Fibroblast of skin of left quadriceps (primary cell): ENCODE results near the gene CDC42BPB.

Experiments used
- DNase-seq, 2 experiments: peaks; one replicate each; pipeline ENCODE4 v3.0.0-alpha.2; 2013; ENCODE audit warnings: low read depth in 2 of 2

CDC42BPB gene

DNA sequence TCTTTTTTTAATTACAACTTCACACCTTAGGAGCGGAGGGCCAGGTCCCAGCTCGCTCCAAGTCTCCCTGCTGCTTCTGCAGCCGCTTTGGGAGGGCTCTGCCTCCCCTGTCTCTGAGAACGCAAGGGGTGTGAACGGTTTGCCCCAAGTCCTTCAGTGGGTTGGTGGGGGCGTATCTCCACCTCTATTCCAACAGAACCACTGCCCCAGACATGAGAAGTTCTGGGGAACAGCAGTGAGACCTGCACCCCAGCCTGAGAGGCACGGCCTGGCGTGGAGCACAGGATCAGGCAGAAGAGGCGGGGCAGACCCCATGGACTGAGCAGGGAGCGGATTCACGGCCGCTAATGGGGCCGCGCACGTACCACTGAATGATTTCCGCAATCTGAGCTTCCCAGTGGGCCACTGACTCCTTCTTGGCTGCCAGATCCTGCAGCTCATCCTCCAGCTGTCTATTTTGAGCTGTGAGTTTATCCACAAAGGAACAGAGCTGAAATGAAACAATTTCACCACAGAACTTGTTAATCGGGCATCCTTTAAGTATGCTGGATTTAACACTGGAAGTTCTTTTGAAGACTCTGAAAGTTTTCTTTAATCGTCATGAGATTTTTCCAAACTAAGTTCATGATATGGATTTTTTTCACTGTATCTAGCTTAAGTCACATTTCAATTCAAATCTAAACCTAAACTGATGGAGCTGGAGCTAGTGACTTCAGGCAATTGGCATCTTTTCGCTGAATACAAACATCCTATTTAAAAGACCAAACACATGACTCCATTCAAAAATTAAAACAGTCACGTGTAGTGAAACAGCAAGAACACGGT is 90.5 kb downstream of the CDC42BPB start:
- DNase-seq, result no peak

DNA sequence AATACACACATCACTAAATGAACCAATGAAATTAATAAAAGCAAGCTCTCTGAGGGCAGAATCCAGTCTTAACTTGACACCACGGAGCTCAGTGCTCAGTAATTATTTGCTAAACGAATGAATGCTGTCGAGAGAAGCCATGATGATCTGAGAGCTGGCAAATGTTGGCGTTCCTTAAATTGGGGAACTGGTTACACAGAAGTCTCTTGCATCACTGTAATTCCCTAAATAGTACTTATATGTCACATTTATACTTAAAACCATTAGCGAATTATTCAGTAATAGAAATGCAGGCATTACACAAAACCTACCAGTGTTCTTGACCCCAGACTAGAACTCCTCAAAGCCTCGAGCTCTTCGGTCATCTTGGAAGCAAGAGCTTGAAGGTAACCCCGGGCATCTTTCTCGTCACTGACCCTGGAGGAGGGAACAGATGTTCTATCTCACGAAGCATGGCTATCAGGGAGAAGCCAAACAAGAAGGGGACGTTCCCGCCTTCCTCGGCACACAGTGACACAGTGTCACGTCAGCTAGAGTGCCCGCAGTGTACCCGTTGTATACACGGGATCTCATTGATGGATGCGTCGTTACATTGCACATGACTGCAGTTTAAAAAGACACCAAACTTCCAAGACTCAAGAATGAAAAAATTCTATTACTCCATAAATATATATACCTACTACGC is 91.2 kb downstream of the CDC42BPB start:
- no peak for DNase-seq

DNA sequence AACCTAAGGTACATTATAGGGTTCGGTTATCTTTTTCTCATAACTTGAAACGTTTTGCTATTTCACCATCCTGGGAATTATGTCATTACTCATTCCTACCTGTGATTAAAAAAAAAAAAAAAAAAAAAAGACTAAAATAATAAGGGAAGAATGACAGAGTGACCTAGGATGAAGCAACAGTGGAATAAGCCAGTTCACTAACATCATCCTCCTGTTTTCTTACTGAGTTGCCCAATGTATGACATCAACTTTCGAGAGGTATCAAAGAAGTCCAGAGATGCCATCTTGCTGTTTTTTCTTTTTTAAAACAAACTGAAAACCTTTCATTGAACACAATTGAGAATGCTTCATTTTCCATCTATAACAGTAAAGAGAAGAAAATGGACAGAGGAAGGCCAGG is 92.1 kb downstream of the CDC42BPB start:
- no peak for DNase-seq

DNA sequence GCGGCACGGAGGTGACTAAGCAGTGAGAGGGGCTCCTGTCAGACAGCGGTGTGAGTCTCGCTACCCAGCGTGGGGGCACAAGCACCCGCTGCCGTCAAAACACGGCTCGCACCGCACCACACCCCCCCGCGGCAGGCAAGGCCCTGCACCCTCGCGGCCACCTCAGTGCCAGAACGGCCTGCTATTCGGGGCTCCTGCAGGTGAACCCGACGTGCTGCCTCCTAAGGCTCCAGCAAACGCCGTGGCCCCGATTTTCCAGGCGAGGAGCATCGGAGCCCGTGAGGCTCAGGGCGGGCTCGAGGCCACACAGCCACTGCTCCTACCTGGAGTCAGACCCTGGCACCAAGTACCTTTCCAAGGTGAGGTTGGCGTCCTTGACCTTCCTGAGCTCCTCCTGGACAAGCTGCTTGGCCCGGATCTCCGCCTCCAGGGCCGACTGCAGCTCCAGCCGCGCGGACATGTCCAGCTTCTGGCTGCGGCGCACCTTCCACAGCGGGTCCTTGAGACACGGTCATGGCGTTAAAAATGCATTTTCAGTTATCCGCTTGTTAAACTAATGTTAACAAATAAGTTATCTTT is 93.1 kb downstream of the CDC42BPB start:
- DNase-seq, result no peak

DNA sequence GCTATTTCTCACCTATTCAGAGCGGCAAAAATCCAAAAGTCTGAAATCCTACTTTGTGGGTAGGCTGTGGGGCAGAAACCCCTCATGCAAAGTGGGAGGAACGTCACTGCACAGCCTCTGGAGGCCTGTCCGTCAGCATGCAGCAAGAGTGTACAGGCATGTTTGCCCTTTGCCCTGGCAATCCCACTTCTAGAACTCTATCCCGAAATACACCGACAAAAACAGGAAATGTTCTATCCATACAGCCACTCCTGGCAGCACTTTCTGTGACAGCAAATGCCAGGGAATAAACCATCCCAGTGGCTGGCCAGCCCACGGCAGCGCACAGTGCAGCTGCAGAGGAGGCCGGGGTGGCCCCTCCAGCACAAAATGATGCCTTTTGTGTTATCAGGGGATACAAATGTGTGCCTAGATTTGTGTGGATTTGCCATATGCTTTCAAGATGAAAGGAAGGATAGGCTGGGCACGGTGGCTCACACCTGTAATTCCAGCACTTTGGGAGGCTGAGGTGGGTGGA is 95.2 kb downstream of the CDC42BPB start:
- DNase-seq, result no peak

DNA sequence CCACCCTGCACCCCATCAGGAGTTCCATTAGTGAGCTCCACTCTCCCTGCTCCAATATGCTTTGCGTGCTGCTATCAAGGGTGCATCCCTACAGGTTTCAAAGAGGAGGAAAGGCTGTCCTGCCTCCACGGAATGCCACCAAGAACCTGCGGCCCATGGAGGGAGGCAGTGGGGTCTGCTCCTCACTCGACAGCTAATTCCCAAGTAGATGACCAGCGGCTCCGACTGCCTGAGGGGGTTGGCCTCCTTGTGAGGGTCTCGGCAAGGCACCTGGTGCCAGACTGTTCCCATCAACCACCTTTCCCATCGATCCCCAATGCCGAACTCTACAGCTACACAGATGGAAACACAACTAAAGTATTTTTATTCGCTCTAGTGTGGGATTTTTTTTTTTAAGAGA is 98.9 kb downstream of the CDC42BPB start:
- DNase-seq, result no peak

DNA sequence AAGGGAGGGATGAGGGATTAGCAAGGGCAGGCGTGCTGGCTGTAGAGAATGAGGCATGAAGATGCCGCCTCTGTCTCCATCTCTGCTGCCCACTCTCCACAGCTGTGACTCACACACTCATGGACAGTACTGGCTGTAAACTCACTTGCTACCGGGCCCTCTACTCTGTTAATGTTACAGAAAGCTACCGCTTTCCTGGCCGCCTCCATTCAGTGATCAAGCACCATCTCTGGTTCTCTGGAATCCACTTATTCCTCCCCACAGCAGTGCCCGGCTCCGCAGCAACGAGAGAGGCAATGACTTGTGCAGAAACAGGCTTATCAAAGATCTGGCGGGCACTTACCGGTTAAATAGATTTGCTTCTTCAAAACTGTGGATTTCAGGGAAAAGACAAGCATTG is 100.1 kb downstream of the CDC42BPB start:
- no peak for DNase-seq

DNA sequence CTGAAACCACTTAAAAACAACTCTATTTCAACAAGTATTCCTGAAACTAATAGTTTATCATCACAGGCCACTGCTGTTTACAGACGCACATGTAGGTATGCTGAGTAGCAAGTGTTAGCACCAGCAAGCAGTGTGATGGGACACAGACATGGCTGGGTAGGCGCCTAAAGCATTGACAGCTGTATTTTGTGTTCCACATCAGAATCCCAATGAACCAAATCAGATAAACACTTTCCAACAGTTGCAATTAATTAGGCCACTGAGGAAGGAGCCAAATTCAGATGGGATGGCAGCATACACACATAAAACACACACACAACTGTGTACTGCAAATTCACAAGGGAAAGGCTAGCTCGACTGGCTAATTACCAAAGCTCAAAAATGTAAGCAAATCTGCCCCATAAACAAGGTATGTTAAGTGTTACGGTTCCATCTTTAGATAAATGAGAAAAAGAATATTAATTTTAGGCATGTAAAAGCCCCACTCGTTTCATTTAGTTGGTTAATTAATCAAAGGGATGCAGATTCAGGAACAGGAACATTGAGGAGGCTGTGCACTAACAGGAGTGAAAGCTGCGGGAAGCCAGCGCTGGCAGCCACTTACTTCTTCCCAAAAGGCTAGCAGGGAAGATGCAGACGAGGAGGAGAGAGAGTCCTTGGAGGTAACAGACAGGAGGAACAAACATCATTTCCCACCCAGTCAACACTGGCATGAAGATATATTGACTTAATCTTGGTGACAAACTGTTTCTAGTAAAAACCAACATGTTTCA is 101.5 kb downstream of the CDC42BPB start:
- DNase-seq, result no peak

DNA sequence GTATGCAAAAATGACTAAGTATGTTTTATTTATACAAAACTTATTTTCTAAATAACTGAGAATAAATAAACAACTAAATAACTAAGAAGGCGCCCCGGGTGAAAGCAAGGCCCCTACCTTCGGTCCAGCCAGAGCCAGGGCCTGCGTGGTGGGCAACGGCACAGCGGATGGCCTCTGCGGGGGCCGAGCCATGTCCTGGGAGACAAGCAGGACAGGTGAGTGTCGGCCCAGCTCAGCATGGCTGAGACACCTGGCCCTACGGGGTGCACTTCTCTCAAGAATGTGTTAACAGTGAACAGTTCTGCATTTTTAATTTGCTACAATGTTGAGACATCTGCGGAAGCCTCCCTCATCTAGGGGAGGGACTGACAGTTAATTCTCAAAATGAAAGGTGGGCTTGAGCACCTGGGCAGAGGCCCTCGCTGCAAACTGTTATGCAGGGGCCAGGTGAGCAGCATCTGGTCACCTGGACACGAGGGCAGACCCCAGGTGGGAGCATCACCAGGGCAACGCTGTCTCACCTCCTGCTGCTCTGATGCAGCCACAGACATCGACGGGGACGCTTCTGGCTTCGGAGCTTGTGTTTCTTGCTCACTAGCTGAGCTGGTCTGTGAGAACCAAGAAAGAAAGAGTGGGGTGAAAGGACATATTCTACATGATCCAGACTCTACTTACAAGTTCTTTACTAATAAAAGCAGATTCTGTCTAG is 103.1 kb downstream of the CDC42BPB start:
- DNase-seq, result no peak

DNA sequence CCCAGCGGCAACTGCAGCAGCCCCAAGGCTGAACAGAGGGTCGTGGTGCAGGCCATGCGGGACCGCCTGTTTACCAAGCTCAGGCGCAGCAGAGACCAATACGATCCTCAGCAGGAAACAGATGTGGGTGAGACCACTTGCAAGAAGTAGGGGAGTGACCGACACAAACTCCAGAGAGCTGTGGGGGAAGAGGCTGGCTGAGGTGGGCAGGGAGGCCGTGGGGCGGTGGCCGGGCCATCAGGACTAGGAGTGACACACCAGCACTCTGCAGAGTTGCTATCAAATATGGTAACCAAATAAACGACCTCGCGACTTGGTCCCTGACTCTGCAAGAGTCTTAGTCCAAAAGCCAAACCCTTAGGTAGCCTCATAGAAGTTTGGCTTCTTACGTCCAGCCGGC is 104.2 kb downstream of the CDC42BPB start:
- DNase-seq, result no peak

DNA sequence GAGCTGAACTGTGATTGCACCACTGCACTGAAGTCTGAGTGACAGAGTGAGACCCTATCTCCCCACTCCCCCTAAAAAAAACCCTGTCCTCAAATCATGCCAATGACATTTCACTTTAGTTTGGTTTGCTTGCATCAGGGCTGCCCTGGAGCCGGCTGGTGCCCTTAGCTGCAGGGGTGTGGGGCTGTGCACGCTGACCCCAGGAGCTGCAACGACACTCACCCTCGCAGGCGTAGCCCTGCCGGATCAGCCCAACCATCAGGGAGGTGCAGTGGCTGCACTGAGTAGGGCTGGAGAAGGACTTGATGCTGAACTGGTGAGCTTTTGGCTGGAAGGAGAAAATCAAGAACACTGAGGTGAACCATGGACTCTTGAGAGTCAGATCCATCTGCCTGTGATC is 105.1 kb downstream of the CDC42BPB start:
- DNase-seq, result no peak

DNA sequence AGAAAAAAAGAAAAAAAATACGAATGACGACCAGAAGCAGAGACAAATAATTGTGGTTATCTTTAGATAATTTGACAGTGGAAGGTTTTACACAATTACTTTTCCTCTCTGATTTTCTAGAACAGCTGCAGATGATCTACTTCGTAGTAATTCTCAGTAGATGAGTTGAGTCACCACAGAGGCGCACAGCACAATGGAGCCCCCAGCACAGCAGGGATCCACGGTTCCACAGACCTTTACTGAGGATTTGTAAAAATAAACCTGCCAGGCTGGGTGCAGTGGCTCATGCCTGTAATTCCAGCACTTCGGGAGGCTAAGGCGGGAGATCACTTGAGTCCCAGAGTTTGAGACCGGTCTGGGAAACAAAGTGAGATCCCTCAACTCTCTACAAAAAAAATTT is 105.5 kb downstream of the CDC42BPB start:
- peak; percentile 69 to 70 for DNase-seq

DNA sequence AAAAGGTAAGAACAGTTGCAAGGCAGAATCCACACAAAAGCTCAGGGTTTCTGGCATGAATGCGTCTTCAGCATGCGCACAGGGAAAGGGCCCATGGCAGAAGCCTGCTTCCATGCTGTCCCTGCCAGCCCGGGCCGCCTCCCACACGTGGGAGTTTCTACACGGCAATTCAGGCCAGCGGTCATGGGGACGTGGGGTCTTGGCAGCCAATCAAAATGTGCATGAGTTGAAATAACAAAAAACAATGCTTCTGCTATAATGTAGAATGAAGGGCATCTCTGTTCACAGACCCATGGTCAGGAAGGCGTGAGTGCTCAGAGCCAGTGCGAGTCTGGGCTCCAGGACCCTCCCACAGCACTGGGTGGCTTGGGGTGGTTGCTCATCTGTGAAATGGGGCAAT is 106.3 kb downstream of the CDC42BPB start:
- no peak for DNase-seq

DNA sequence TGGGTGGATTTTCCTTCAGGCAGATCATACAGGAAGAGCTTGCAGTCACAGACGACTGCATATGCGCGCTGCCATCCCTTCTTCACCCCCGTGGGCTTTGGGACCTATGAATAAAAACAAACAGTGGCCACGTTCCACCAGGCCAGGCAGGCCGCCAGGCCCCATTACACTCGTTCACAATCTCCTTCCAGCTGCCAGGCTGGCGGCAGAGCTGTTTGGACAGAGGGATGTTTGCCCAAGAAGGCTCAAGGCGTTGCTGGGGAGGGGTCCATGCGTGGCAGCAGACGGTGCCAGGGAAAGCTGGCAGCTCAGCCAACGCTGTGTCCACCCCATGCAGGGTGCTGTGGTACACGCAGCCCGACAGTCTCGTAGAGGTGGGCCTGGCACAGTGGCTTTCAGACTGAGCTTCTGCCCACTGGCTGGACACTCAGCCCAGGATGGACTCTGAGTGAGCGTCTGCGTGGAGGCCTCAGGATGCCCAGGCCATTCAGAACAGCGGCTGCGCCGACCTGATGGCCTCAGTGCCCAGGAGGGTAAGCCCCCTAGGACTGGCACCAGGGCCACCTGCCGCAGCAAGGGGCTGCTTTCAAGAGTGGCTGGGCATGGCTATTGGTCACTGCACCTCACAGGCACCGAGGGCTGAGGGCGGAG is 107.4 kb downstream of the CDC42BPB start:
- DNase-seq, result no peak

DNA sequence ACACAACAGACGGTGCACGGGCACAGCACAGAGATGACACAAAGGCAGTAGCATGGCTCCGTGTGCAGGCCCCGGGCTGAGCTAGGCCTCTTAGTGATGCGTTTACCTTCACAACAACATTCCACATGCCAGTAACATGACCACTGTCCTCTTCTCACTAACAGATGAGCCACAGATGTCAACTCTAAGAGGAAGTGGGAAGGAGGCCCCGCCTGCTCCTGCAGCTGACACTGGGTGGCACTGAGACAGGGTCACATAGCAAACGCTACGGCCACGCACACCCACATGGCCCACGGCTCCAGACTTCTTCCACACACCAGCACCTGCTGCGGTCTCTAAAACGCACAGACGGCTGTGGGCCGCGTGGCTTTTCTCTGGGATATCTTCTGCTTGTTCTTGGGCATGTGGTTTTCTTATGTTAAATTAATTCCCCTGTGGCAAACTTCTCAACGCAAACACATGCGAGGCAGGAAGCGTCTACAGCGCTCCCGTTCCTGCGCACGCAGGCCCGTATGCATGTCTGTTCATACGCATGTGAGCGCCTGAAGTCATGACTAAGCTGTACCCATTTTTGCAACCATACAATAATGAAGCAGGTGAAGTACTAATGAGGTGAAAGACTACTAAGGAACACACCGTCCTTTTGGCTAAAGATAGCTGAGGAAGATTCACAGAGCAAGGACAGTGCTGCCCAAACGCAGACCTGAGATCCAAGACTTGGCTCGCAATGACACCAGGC is 108.1 kb downstream of the CDC42BPB start:
- peak; percentile 35 to 42 for DNase-seq

DNA sequence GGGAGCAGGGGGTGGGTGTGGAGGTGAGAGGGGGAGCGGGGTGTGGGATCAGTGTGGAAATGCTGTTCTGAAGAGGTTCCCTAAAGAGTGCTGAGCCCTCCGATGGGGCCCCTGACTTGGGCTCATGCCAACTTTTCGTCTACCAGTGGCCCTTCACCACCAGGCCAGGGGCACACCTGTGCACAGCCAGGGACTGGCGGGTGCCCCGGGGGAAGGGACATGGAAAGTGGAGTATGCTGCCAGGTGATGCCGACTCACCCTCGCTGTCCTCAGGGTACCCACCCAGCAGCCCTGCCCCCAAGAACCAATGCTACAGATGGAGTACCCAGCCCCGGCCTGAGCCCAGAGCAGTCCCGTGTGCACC is 108.7 kb downstream of the CDC42BPB start:
- DNase-seq, result no peak

DNA sequence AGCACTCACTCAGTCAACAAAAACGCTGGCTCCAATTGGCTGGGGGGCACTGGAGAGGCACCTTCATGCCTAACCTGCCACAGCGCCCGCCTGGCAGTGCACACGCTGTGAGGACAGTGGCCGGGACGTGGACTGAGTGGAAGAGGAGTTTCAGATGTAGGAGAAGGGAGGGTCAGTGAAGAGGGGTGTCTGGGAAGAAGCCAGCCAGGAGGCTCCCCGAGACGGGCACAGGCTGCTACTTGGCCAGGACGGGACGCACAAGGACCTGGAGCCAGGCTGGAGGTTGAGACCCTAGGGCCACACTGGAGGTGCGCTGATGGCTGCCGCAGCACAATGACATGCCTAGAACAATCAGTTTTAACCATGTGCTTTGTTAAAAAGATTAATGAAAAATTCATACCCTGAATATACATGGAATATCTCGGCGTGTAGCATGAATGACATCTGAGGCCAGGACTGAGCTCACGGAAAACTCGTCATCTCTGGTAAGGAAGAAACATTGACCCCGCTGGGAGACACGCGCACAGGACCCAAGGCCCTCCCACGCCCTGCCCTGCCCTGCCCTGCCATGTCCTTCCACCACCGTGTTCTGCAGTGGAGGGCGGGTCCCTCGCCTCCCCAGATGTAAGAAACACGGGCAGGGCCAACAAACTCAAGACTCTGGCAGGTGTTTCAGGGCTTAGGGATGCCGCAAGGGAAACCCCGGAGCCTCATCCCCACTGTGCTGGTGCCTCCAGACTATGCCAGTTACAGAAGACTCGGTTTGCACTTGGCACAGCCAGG is 109.8 kb downstream of the CDC42BPB start:
- no peak for DNase-seq

DNA sequence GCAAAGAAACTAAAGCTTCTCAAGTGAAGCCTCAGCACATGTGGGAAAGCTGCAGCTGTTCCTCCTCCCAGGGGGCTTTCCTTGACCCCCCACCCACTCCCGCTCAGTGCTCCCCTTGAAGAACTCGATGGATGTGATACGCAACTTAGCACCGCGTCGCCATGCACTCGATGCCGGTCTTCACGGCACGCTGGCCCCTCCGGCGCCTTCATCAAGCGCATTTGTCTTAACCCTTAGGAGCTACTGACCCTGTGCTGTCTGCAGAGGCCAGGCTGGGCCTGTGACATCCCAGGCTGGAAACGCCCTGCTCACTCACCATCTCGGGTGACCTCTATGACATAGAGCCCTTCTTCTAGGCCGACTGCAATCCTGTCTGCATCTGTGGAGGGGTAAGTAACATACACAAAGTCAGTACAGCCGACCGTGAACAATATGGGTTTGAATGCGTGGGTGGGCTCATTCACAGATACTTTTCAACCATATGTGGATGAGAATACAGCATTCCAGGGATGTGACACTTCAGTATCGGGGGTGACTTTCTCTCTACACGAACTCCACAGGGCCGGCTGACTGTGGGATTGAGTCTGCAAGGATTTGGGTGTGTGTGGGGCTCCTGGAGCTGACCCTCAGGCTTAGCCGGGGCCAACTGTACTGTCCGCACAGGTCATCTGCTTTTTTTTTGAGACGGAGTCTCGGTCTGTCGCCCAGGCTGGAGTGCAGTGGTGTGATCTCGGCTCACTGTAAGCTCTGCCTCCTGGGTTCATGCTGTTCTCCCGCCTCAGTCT is 111.8 kb downstream of the CDC42BPB start:
- peak; percentile 32 to 39 for DNase-seq
